A549 (cell line): ENCODE results near the gene UNC5C. TPM values are rescaled to one million over a fixed set of nuclear protein-coding genes. Genes with fewer than 3 reads are reported as not detected.

ENCODE experiments used
- ATAC-seq, 2 experiments: fragments of 200-7000 bp in 1 of 2; fragments of >200 bp in 1 of 2; cut with Nextera tagmentation in 1 of 2; cut with Tn5 transposase in 1 of 2; 3 replicates each; pipeline versions ENCODE4 v1.8.0 to v1.9.1; 2018 to 2020; ENCODE audit warnings: mild to moderate bottlenecking in 1 of 2, moderate library complexity in 1 of 2
- CTCF ChIA-PET: fragments of 300-600 bp; sonication (Branson Sonifier 250); formaldehyde crosslinking; extraction: SDS; loops from one replicate; lab custom pipeline; 2021; ENCODE audit warnings: antibody characterized with exemption, inconsistent platforms; lab: Yijun Ruan, JAX
- POLR2A ChIA-PET: fragments of 350-600 bp; formaldehyde crosslinking; extraction: SDS; loops from one replicate; lab custom pipeline; 2021; ENCODE audit warnings: antibody characterized with exemption, inconsistent platforms; lab: Yijun Ruan, JAX
- DNase-seq, 2 experiments: peaks; one replicate each; pipeline versions ENCODE4 v3.0.0 to v3.0.0-alpha.2; 2011 to 2016; ENCODE audit warnings: low read depth in 1 of 2, low spot score in 1 of 2
- FAIRE-seq: peaks from 2 replicates; lab custom pipeline; 2011; peaks lifted over from hg19 to GRCh38; lab: Jason Lieb, UNC
- H3K27ac ChIP-seq, 2 experiments: fragments of >200 bp; sonication (Bioruptor Twin); formaldehyde crosslinking; 3 replicates each; pipeline ENCODE4 v1.5.1; 2016 to 2017
- H3K4me1 ChIP-seq: fragments of >200 bp; sonication (Bioruptor Twin); formaldehyde crosslinking; 3 replicates; pipeline ENCODE4 v1.6.1; 2016
- H3K4me2 ChIP-seq: fragments of >200 bp; sonication (Bioruptor Twin); formaldehyde crosslinking; 3 replicates; pipeline ENCODE4 v1.6.1; 2016
- H3K4me3 ChIP-seq: fragments of >200 bp; sonication (Bioruptor Twin); formaldehyde crosslinking; 3 replicates; pipeline ENCODE4 v1.5.1; 2016
- H3K9me3 ChIP-seq: fragments of >200 bp; sonication (Bioruptor Twin); formaldehyde crosslinking; 3 replicates; pipeline ENCODE4 v1.6.1; 2016
- CBX2 ChIP-seq: fragments of 200-600 bp; sonication (generic); IDR thresholded peaks from 2 replicates; pipeline ENCODE4 v1.6.1; 2016; ENCODE audit warnings: low read depth, mild to moderate bottlenecking, borderline replicate concordance
- CHD4 ChIP-seq: fragments of 200-600 bp; sonication (generic); IDR thresholded peaks from 2 replicates; pipeline ENCODE4 v1.6.1; 2016; ENCODE audit warnings: antibody characterized with exemption, mild to moderate bottlenecking, borderline replicate concordance
- CTCF ChIP-seq: fragments of >200 bp; sonication (Bioruptor Twin); formaldehyde crosslinking; IDR thresholded peaks from 3 replicates; pipeline ENCODE4 v1.5.1; 2016
- EHMT2 ChIP-seq: fragments of 200-600 bp; sonication (generic); IDR thresholded peaks from 2 replicates; pipeline ENCODE4 v1.6.1; 2016; ENCODE audit warnings: antibody characterized with exemption, low read depth, mild to moderate bottlenecking, moderate library complexity
- ELK1 ChIP-seq: fragments of 150-350 bp; IDR thresholded peaks from 2 replicates; pipeline ENCODE4 v1.6.1; 2014; ENCODE audit warnings: low read depth, mild to moderate bottlenecking, low read length
- EP300 ChIP-seq, 2 experiments: fragments of >200 bp; sonication (Bioruptor Twin); formaldehyde crosslinking; IDR thresholded peaks; 2 replicates in 1 of 2; 3 replicates in 1 of 2; pipeline ENCODE4 v1.6.1; 2016 to 2017
- ESRRA ChIP-seq: fragments of 150-350 bp; IDR thresholded peaks from 2 replicates; pipeline ENCODE4 v1.6.1; 2014; ENCODE audit warnings: mild to moderate bottlenecking, low read length, borderline replicate concordance
- FOSB ChIP-seq: fragments of 250-450 bp; sonication (Bioruptor Pico); IDR thresholded peaks from 2 replicates; pipeline ENCODE4 v1.5.0; 2020; ENCODE audit warnings: mild to moderate bottlenecking, moderate library complexity
- FOXS1 ChIP-seq: fragments of 250-450 bp; sonication (Bioruptor Pico); IDR thresholded peaks from 2 replicates; pipeline ENCODE4 v1.5.0; 2020; ENCODE audit warnings: mild to moderate bottlenecking, moderate library complexity
- HES2 ChIP-seq: fragments of >200 bp; sonication (Bioruptor Twin); formaldehyde crosslinking; IDR thresholded peaks from 2 replicates; pipeline ENCODE4 v1.6.1; 2016
- JUNB ChIP-seq: fragments of >200 bp; sonication (Bioruptor Twin); formaldehyde crosslinking; IDR thresholded peaks from 2 replicates; pipeline ENCODE4 v1.6.1; 2016
- MYC ChIP-seq: IDR thresholded peaks from 2 replicates; pipeline ENCODE4 v1.6.1; 2012; ENCODE audit warnings: mild to moderate bottlenecking, inconsistent platforms, low read length, improper control_type of control experiment, borderline replicate concordance
- NFE2L2 ChIP-seq: fragments of 150-350 bp; conservative IDR thresholded peaks from 2 replicates; pipeline ENCODE4 v1.6.1; 2014; ENCODE audit warnings: low read length
- NR3C1 ChIP-seq: fragments of >200 bp; sonication (Bioruptor Twin); formaldehyde crosslinking; IDR thresholded peaks from 3 replicates; pipeline ENCODE4 v1.6.1; 2017
- PBX3 ChIP-seq: IDR thresholded peaks from 2 replicates; pipeline ENCODE4 v1.6.1; 2012
- REST ChIP-seq: fragments of 200-600 bp; sonication (generic); IDR thresholded peaks from 2 replicates; pipeline ENCODE4 v1.6.1; 2016; ENCODE audit warnings: antibody characterized with exemption, mild to moderate bottlenecking, moderate library complexity
- RFX5 ChIP-seq: fragments of 450-650 bp; IDR thresholded peaks from 2 replicates; pipeline ENCODE4 v1.7.1; 2014; ENCODE audit warnings: antibody characterized with exemption, mild to moderate bottlenecking, moderate library complexity
- RNF2 ChIP-seq: fragments of 200-600 bp; sonication (generic); IDR thresholded peaks from 2 replicates; pipeline ENCODE4 v1.6.1; 2016; ENCODE audit warnings: low read depth, mild to moderate bottlenecking, antibody characterized with exemption, moderate library complexity, borderline replicate concordance
- TP53 ChIP-seq: fragments of 250-450 bp; sonication (Bioruptor Pico); IDR thresholded peaks from 2 replicates; pipeline ENCODE4 v1.5.0; 2021; ENCODE audit warnings: mild to moderate bottlenecking, moderate library complexity
- USF2 ChIP-seq: fragments of 450-650 bp; IDR thresholded peaks from 2 replicates; pipeline ENCODE4 v1.6.1; 2014; ENCODE audit warnings: antibody characterized with exemption
- ZC3H11A ChIP-seq: fragments of 450-650 bp; IDR thresholded peaks from 2 replicates; pipeline ENCODE4 v1.6.1; 2014; ENCODE audit warnings: antibody characterized with exemption, mild to moderate bottlenecking
- ZFP36 ChIP-seq: fragments of 450-650 bp; IDR thresholded peaks from 2 replicates; pipeline ENCODE4 v1.6.1; 2014; ENCODE audit warnings: borderline replicate concordance; ENCODE audit not compliant: partially characterized antibody
- ZNF302 ChIP-seq: fragments of 250-450 bp; sonication (Bioruptor Pico); IDR thresholded peaks from 2 replicates; pipeline ENCODE4 v1.9.0; 2021; ENCODE audit warnings: inconsistent platforms, mild to moderate bottlenecking, moderate library complexity
- WGBS: methylation state at CpG from one replicate; pipeline ENCODE4 v1.1.6; 2017; ENCODE audit errors: missing lambda C conversion rate; 5-methylcytosine and 5-hydroxymethylcytosine counted together
- polyA plus RNA-seq, 4 experiments: library from polyadenylated mRNA; depleted of rRNA in 3 of 4; stranded (reverse); fragments of >200 nt; fragmentation: RNase III in 1 of 4; extraction: RNeasy Plus Mini Kit Qiagen cat#74134 plus additional on column Dnase treatment in 1 of 4; gene quantifications; 2 replicates in 3 of 4; 3 replicates in 1 of 4; pipeline ENCODE4 v1.2.3, GENCODE V29; 2011 to 2017

UNC5C gene
- polyA plus RNA-seq, 2 of the 4 experiments (the other 2 are of a cell fraction) = 0.13 TPM; not detected in 1

- ChIA-PET CTCF (no interaction called here), POLR2A (no interaction called here)
- TF ChIP-seq NFE2L2 (no peak), RNF2 (no peak), CTCF (no peak), ZNF302 (CRISPR knock-in tag) (no peak), ZFP36 (no peak), ESRRA (no peak), JUNB (no peak), FOXS1 (CRISPR knock-in tag) (no peak), RFX5 (no peak), CHD4 (no peak), REST (no peak), MYC (no peak), ZC3H11A (no peak), EP300 (IDR thresholded peaks at IDR 0.05) (no peak), CBX2 (no peak), HES2 (no peak), TP53 (no peak)
- whole genome bisulfite sequencing = 54% methylated on average over 1 of the region's 1 CpG
- DNase-seq = no peak
- no peak overlapping the region for H3K4me3 ChIP-seq
- no peak overlapping the region for H3K4me2 ChIP-seq
- H3K4me1 ChIP-seq = no peaks in the 10 kb centered on the region
- no peaks in the 10 kb centered on the region for H3K9me3 ChIP-seq
- no peak overlapping the region for H3K27ac ChIP-seq
- no peak for FAIRE-seq
- no peak for ATAC-seq
Observed at GRCh38 chr4:95432466-95432865, 116.3 kb downstream of the UNC5C start.

- WGBS = 84% methylated on average over 2 of the region's 2 CpGs
- no peak for DNase-seq
- TF ChIP-seq ELK1 (no peak), ZFP36 (no peak), USF2 (no peak), NR3C1 (no peak), PBX3 (no peak), FOSB (CRISPR knock-in tag) (no peak), CBX2 (no peak), MYC (no peak), EHMT2 (no peak)
- TF ChIP-seq, all 56 proteins: peak for 0
- Histone ChIP-seq H3K9me3 (no peaks in the 10 kb centered on the region), H3K4me2 (no peak overlapping the region), H3K27ac (no peak overlapping the region), H3K4me1 (no peaks in the 10 kb centered on the region), H3K4me3 (no peak overlapping the region)
- ChIA-PET POLR2A (no interaction called here), CTCF (no interaction called here)
- no peak for FAIRE-seq
- no peak for ATAC-seq
Observed at GRCh38 chr4:95431678-95432077, 117.1 kb downstream of the UNC5C start.
